ENCODE results near the gene CD58.

- TF ChIP-seq CTCF (conservative IDR thresholded peaks at IDR 0.05; ENCODE audit: low read depth, low read length): no peak
- TF ChIP-seq EZH2 (IDR thresholded peaks at IDR 0.05; ENCODE audit: borderline replicate concordance, low read depth, low read length, poor library complexity, severe bottlenecking): no peak
These were observed 41.6 kb downstream of the CD58 start for GRCh38 chr1:116529199-116529631.

All from A673 (cell line).